Subcutaneous adipose tissue (tissue), 4 donors: Measurements from ENCODE around the gene SELE. TPM values are rescaled to one million over a fixed set of nuclear protein-coding genes. Genes with fewer than 3 reads are reported as not detected.

Experiments
- CTCF ChIP-seq: fragments of 450-650 bp; IDR thresholded peaks from one replicate; pipeline ENCODE4 v1.5.1; 2016; ENCODE audit warnings: low read depth, mild to moderate bottlenecking, control low read depth, antibody characterized with exemption, moderate library complexity
- total RNA-seq, 4 donors: library from RNA; depleted of rRNA; stranded (reverse); fragments of >200 nt; gene quantifications; one replicate each; pipeline ENCODE4 v1.1.0, GENCODE V29; 2016

The SELE gene
- total RNA-seq, 4 donors from 2014 or later, result 0.19 to 1.8 (median 0.33) TPM; not detected in 1

- TF ChIP-seq CTCF, result no peak
Measured at GRCh38 chr1:169692756-169693460, 41.0 kb downstream of the SELE start.

DNA sequence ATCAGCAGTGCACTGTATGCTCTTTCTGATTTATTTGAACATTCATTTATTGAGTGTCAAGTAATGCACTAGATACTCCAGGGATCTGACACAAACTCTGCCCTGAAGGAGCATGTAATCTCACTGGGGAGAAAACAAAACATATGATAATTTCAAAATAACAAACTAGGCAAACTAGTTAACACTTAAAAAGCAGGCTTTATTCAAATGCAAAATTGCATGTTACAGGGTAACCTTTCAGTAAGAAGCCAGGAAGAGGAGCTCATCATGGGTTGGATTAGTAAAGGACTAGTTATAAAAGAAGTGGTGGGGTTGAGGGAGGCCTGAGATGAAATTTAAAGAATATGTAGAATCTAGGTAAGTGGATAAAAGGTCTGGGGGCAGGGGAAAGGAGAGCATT is 43.4 kb downstream of the SELE start:
- no peak for TF ChIP-seq CTCF

DNA sequence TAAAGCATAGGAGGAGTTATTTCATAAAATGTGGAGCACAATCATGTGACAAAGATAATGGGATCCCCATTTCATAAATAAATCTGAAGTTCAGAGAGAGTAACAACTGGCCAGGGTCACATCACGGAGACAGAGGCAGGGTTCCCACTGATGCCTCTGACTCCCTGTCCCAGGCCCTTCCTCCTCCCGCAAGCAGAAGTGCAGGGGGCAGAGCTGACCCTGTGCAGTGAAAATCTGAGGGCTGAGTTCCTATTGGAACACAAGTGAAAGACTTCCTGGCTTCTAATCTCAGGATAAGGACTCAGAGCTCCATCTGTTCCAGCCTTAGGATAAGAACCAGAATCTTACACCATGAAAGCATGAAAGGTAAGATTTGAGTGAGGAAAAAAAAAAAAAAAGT is 44.5 kb downstream of the SELE start:
- TF ChIP-seq CTCF, result no peak

DNA sequence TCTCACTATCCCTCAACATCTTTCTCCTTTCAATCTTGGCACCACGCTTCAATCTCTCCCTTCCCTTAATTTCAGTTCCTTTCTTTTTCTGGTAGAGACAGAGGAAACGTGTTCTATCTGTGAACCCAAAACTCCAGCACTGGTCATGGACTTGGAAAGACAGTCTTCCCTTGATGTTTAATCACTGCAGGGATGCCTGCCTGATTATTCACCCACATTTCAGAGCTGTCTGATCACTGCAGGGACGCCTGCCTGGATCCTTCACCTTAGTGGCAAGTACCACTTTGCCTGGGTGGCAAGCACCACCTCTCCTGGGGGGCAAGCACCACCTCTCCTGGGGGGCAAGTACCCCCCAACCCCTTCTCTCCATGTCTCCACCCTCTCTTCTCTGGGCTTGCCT is 50.2 kb downstream of the SELE start:
- TF ChIP-seq CTCF, result no peak

GRCh38 chr1:169682071-169682470 is 51.8 kb downstream of the SELE start:
- TF ChIP-seq CTCF, result no peak

GRCh38 chr1:169681140-169681539 is 52.7 kb downstream of the SELE start:
- no peak for TF ChIP-seq CTCF

GRCh38 chr1:169680377-169681019 is 53.4 kb downstream of the SELE start:
- no peak for TF ChIP-seq CTCF
